H9 (cell line): Measurements from ENCODE around the gene TTLL9. TPM values are rescaled to one million over a fixed set of nuclear protein-coding genes. Genes with fewer than 3 reads are reported as not detected.
A peak's percentile ranks its signal among the peaks of the same experiment; 100 is the strongest.

Experiments used
- DNase-seq: peaks from one replicate; pipeline ENCODE4 v3.0.0-alpha.2; 2017
- H2AFZ ChIP-seq: one replicate; pipeline ENCODE4 v1.6.1; 2013; ENCODE audit warnings: mild to moderate bottlenecking, low read length, control low read depth, moderate library complexity
- H2AK5ac ChIP-seq: 2 replicates; pipeline ENCODE4 v1.6.1; 2013; ENCODE audit warnings: low read length, control low read depth, mixed read lengths; ENCODE audit not compliant: insufficient read length
- H2BK120ac ChIP-seq: one replicate; pipeline ENCODE4 v1.6.1; 2013; ENCODE audit warnings: low read depth, mild to moderate bottlenecking, low read length, control low read depth, inconsistent platforms; ENCODE audit not compliant: poor library complexity, severe bottlenecking
- H2BK12ac ChIP-seq: 2 replicates; pipeline ENCODE4 v1.6.1; 2013; ENCODE audit warnings: low read length, control low read depth, mixed read lengths, low read depth; ENCODE audit not compliant: insufficient read length
- H2BK15ac ChIP-seq: 2 replicates; pipeline ENCODE4 v1.6.1; 2013; ENCODE audit warnings: low read depth, low read length, control low read depth
- H2BK20ac ChIP-seq: one replicate; pipeline ENCODE4 v1.6.1; 2013; ENCODE audit warnings: low read depth, mild to moderate bottlenecking, low read length, control low read depth, inconsistent platforms; ENCODE audit not compliant: poor library complexity, severe bottlenecking
- H2BK5ac ChIP-seq: 2 replicates; pipeline ENCODE4 v1.6.1; 2013; ENCODE audit warnings: low read length, control low read depth, mixed read lengths; ENCODE audit not compliant: insufficient read length
- H3K14ac ChIP-seq: 2 replicates; pipeline ENCODE4 v1.6.1; 2013; ENCODE audit warnings: low read length, control low read depth; ENCODE audit not compliant: insufficient read depth
- H3K18ac ChIP-seq: 2 replicates; pipeline ENCODE4 v1.6.1; 2013; ENCODE audit warnings: low read depth, mild to moderate bottlenecking, mixed read lengths, low read length, control low read depth; ENCODE audit not compliant: insufficient read length
- H3K23ac ChIP-seq: 2 replicates; pipeline ENCODE4 v1.6.1; 2013; ENCODE audit warnings: low read length, control low read depth, mixed read lengths, low read depth; ENCODE audit not compliant: insufficient read length
- H3K23me2 ChIP-seq: 2 replicates; pipeline ENCODE4 v1.6.1; 2013; ENCODE audit warnings: low read depth, mild to moderate bottlenecking, mixed read lengths, low read length, control low read depth; ENCODE audit not compliant: insufficient read length, poor library complexity, severe bottlenecking
- H3K27ac ChIP-seq: 2 replicates; pipeline ENCODE4 v1.5.1; 2013; ENCODE audit warnings: low read length, control low read depth, mixed read lengths, low read depth; ENCODE audit not compliant: insufficient read length
- H3K27me3 ChIP-seq: 2 replicates; pipeline ENCODE4 v1.6.1; 2013; ENCODE audit warnings: low read length, control low read depth, inconsistent platforms; ENCODE audit not compliant: insufficient read depth
- H3K4ac ChIP-seq: 2 replicates; pipeline ENCODE4 v1.6.1; 2013; ENCODE audit warnings: low read depth, mild to moderate bottlenecking, control low read depth, inconsistent platforms, low read length, moderate library complexity
- H3K4me1 ChIP-seq: 2 replicates; pipeline ENCODE4 v1.6.1; 2013; ENCODE audit warnings: low read length, control low read depth, inconsistent platforms; ENCODE audit not compliant: insufficient read depth
- H3K4me2 ChIP-seq: 2 replicates; pipeline ENCODE4 v1.6.1; 2013; ENCODE audit warnings: low read length, control low read depth, mixed read lengths; ENCODE audit not compliant: insufficient read length, insufficient read depth
- H3K56ac ChIP-seq: 2 replicates; pipeline ENCODE4 v1.6.1; 2013; ENCODE audit warnings: low read depth, mild to moderate bottlenecking, mixed read lengths, low read length, control low read depth; ENCODE audit not compliant: insufficient read length
- H3K79me1 ChIP-seq: 2 replicates; pipeline ENCODE4 v1.6.1; 2013; ENCODE audit warnings: low read depth, mild to moderate bottlenecking, moderate library complexity, low read length, control low read depth, inconsistent platforms; ENCODE audit not compliant: insufficient read depth, poor library complexity, severe bottlenecking
- H3K79me2 ChIP-seq: 2 replicates; pipeline ENCODE4 v1.6.1; 2013; ENCODE audit warnings: low read length, control low read depth, inconsistent platforms; ENCODE audit not compliant: insufficient read depth
- H3K9ac ChIP-seq: 2 replicates; pipeline ENCODE4 v1.6.1; 2013; ENCODE audit warnings: low read length, control low read depth, mixed read lengths; ENCODE audit not compliant: insufficient read length; ENCODE audit errors: extremely low read depth
- H3K9me3 ChIP-seq: one replicate; pipeline ENCODE4 v1.6.1; 2013; ENCODE audit warnings: low read depth, low read length, inconsistent platforms; ENCODE audit not compliant: control insufficient read depth
- H3T11ph ChIP-seq: one replicate; pipeline ENCODE4 v1.6.1; 2013; ENCODE audit warnings: mild to moderate bottlenecking, low read length, control low read depth, inconsistent platforms
- H4K20me1 ChIP-seq: one replicate; pipeline ENCODE4 v1.6.1; 2013; ENCODE audit not compliant: control insufficient read depth, insufficient read length, insufficient read depth
- H4K5ac ChIP-seq: 2 replicates; pipeline ENCODE4 v1.6.1; 2013; ENCODE audit warnings: low read depth, mild to moderate bottlenecking, mixed read lengths, low read length, control low read depth; ENCODE audit not compliant: insufficient read length
- H4K8ac ChIP-seq: replicated peaks from 2 replicates; pipeline ENCODE4 v1.6.1; 2013; ENCODE audit warnings: low read length, control low read depth, mixed read lengths, low read depth; ENCODE audit not compliant: insufficient read length
- H4K91ac ChIP-seq: 2 replicates; pipeline ENCODE4 v1.6.1; 2013; ENCODE audit warnings: low read depth, mild to moderate bottlenecking, moderate library complexity, mixed read lengths, low read length, control low read depth; ENCODE audit not compliant: insufficient read length
- H3K27ac Mint-ChIP-seq, 3 experiments: 2 replicates in 2 of 3; 3 replicates in 1 of 3; pipeline ENCODE4 v1.8.0; 2020 to 2021; ENCODE audit warnings: mixed read lengths in 3 of 3, mild to moderate bottlenecking in 1 of 3, moderate library complexity in 1 of 3
- H3K27me3 Mint-ChIP-seq: 2 replicates; pipeline ENCODE4 v1.8.0; 2021; ENCODE audit warnings: low read depth, mild to moderate bottlenecking, moderate library complexity, mixed read lengths
- H3K36me3 Mint-ChIP-seq, 3 experiments: 2 replicates in 2 of 3; 3 replicates in 1 of 3; pipeline ENCODE4 v1.8.0; 2020 to 2021; ENCODE audit warnings: low read depth in 3 of 3, mixed read lengths in 3 of 3; ENCODE audit not compliant: insufficient read depth in 1 of 3
- H3K4me1 Mint-ChIP-seq, 2 experiments: 2 replicates each; pipeline ENCODE4 v1.8.0; 2020; ENCODE audit warnings: mixed read lengths in 2 of 2
- H3K4me3 Mint-ChIP-seq, 2 experiments: 2 replicates in 1 of 2; 3 replicates in 1 of 2; pipeline ENCODE4 v1.8.0; 2020 to 2021; ENCODE audit warnings: mild to moderate bottlenecking in 2 of 2, mixed read lengths in 2 of 2, moderate library complexity in 1 of 2
- H3K9me3 Mint-ChIP-seq, 2 experiments: 2 replicates in 1 of 2; 3 replicates in 1 of 2; pipeline ENCODE4 v1.8.0; 2020; ENCODE audit warnings: mild to moderate bottlenecking in 2 of 2, mixed read lengths in 2 of 2, moderate library complexity in 1 of 2
- WGBS: extraction: QIAGEN DNeasy Blood & Tissue Kit; methylation state at CpG from one replicate; pipeline ENCODE4 v1.1.7; 2013; ENCODE audit warnings: missing lambda C conversion rate, low lambda C conversion rate, mixed read lengths; ENCODE audit not compliant: insufficient read length; ENCODE audit errors: extremely low coverage; 5-methylcytosine and 5-hydroxymethylcytosine counted together
- total RNA-seq: library from RNA; stranded (reverse); gene quantifications from 2 replicates; pipeline ENCODE4 v1.2.1, GENCODE V29; 2021
- TF ChIP-seq, protein P1 (sequence below): fragments of 200-600 bp; sonication (generic); conservative IDR thresholded peaks from 3 replicates; pipeline ENCODE4 v1.8.0; 2021; ENCODE audit warnings: antibody characterized with exemption, mild to moderate bottlenecking

TTLL9 gene
- total RNA-seq, 1 experiment from 2014 or later = 0.20 TPM

- no peak overlapping the region for H3K9ac ChIP-seq
Observed at GRCh38 chr20:31943052-31943471, 72.6 kb downstream of the TTLL9 start.

More at GRCh38 chr20:31943052-31943471, 72.6 kb downstream of the TTLL9 start:
- Histone ChIP-seq H3K23ac (no peak overlapping the region), H3K4me2 (no peak overlapping the region), H2BK15ac (no peak overlapping the region), H2AFZ (no peak overlapping the region), H4K20me1 (no peaks in the 10 kb centered on the region), H3K4me1 (no peaks in the 10 kb centered on the region), H2BK12ac (no peak overlapping the region), H2BK120ac (no peak overlapping the region), H3K9me3 (no peaks in the 10 kb centered on the region), H3T11ph (no peak overlapping the region), H3K23me2 (no peaks in the 10 kb centered on the region), H3K4ac (no peak overlapping the region), H4K91ac (no peak overlapping the region), H2BK5ac (no peak overlapping the region), H3K14ac (no peak overlapping the region), H4K8ac (no peak overlapping the region), H3K79me1 (no peaks in the 10 kb centered on the region), H3K79me2 (no peaks in the 10 kb centered on the region), H2BK20ac (no peak overlapping the region), H3K56ac (no peak overlapping the region), H2AK5ac (no peak overlapping the region), H3K27me3 (0 out of 2 replicates have a peak, but pooled peaks cover 2% of the 10 kb centered on the region), H3K18ac (no peak overlapping the region), H4K5ac (no peak overlapping the region), H3K27ac (no peak overlapping the region)
- no peak for DNase-seq
- TF ChIP-seq, protein P1, sequence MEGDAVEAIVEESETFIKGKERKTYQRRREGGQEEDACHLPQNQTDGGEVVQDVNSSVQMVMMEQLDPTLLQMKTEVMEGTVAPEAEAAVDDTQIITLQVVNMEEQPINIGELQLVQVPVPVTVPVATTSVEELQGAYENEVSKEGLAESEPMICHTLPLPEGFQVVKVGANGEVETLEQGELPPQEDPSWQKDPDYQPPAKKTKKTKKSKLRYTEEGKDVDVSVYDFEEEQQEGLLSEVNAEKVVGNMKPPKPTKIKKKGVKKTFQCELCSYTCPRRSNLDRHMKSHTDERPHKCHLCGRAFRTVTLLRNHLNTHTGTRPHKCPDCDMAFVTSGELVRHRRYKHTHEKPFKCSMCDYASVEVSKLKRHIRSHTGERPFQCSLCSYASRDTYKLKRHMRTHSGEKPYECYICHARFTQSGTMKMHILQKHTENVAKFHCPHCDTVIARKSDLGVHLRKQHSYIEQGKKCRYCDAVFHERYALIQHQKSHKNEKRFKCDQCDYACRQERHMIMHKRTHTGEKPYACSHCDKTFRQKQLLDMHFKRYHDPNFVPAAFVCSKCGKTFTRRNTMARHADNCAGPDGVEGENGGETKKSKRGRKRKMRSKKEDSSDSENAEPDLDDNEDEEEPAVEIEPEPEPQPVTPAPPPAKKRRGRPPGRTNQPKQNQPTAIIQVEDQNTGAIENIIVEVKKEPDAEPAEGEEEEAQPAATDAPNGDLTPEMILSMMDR = no peak
- peak overlapping the region in 1 of 3 experiments; percentile 76; a peak in 2 of 7 replicates for H3K27ac Mint-ChIP-seq
- peaks cover 4 to 5% of the 10 kb centered on the region in 2 experiments for H3K4me1 Mint-ChIP-seq
- no CpG with 5 or more reads among the region's 2 CpGs for WGBS
- no peaks in the 10 kb centered on the region for H3K9me3 Mint-ChIP-seq
- peaks cover 18 to 45% (median 30%) of the 10 kb centered on the region in 3 experiments for H3K36me3 Mint-ChIP-seq
- peaks cover 5% of the 10 kb centered on the region; the same call in 1 of the 2 replicates for H3K27me3 Mint-ChIP-seq
- H3K4me3 Mint-ChIP-seq = no peak overlapping the region
